ENCODE data around the gene CLIC6.

CLIC6 gene

DNA sequence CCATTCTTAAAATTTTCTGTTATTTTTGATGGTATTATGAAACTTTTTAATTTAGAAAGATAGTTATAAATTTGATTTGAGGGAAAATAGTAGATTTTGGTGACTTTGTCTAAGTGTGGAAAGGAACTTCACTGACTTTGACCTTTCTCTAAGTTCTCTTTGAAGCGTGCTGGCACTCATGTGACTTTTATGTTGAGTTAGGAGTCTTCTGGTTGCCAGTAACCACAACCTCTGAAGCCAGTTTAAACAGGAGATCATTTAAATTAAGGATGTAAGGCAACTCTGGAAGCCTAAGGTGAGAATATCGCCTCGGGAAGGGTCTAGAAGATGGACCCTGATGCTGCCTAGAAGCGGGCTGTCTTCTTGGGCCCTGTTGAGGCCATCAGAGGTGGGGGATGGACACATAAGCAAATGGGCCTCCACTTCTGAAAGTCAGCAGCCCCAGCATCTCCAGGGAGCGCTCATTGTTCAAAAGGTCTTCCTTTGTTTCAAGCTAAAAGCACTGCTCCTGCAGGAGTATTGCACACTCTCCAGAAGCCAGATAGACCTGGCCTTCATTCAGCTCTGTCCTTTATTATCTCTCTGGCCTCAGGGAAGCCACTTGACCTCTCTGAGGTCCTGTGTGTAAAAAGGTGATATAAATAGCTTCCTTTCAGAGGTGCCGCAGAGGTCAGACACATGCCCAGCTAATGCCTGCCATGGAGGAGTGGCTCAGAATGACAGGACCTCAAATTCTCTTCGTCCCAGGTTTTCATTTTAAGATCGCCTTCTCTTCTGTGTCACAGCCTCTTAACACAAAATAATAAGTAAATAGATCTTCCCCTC, 48.7 kb upstream of the CLIC6 start (continued):
- TF ChIP-seq ZNF530 (tag by site-specific recombination; IDR thresholded peaks at IDR 0.05; ENCODE audit: low read depth) (no peak), ZNF677 (tag by site-specific recombination; IDR thresholded peaks at IDR 0.05) (no peak), YY2 (tag by site-specific recombination; IDR thresholded peaks at IDR 0.05) (no peak), ZNF654 (tag by site-specific recombination; IDR thresholded peaks at IDR 0.05; ENCODE audit: low read depth) (no peak), ZNF596 (tag by site-specific recombination; IDR thresholded peaks at IDR 0.05) (no peak), ZNF280C (tag by site-specific recombination; IDR thresholded peaks at IDR 0.05) (no peak), GLIS1 (tag by site-specific recombination; IDR thresholded peaks at IDR 0.05) (no peak), ZNF639 (tag by site-specific recombination; IDR thresholded peaks at IDR 0.05) (no peak)
- TF ChIP-seq, protein P1, sequence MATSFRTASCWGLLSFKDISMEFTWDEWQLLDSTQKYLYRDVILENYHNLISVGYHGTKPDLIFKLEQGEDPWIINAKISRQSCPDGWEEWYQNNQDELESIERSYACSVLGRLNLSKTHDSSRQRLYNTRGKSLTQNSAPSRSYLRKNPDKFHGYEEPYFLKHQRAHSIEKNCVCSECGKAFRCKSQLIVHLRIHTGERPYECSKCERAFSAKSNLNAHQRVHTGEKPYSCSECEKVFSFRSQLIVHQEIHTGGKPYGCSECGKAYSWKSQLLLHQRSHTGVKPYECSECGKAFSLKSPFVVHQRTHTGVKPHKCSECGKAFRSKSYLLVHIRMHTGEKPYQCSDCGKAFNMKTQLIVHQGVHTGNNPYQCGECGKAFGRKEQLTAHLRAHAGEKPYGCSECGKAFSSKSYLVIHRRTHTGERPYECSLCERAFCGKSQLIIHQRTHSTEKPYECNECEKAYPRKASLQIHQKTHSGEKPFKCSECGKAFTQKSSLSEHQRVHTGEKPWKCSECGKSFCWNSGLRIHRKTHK (tag by site-specific recombination; IDR thresholded peaks at IDR 0.05) = no peak

DNA sequence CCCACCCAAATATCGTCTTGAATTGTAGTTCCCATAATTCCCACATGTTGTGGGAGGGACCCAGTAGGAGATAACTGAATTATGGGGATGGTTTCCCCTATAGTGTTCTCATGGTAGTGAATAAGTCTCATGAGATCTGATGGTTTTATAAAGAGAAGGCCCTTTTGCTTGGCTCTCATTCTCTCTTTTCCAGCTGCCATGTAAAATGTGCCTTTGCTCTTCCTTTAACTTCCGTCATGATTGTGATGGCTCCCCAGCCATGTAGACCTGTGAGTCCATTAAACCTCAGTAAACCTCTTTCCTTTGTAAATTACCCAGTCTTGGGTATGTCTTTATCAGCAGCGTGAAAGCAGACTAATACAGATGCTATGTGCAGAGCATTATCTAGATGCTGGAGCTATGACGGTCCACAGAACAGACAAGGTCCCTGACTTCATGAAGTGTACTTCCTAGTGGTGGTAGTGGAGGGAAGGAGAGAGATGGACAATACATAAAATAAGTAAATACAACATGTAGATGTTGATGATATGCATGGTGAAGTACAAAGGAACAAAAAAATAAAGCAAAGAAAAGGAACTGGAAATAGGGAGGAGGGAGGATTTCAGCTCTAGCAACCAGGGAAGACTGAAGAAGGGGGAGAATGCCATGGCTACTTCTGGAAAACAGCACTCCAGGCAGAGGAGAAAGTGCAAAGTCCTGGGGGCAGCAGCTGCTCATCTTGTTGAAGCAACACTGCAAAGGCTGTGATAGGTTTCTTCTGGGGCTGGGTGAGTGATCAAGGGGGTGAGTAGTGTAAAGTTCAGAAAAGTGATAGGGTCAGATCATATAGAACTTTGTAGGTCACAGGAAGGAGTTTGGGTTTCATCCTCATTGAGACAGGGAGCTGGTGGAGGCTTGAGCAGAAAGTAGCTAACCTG, 47.1 kb upstream of the CLIC6 start:
- ChIA-PET POLR2A (no interaction called here), CTCF (interaction anchor here (0.9 to 3.2 kb wide), 3 partner anchors 9 to 19 kb away, joined by 3 to 16 read pairs (median 7); no protein-coding TSS in a partner anchor)
- Histone ChIP-seq H3K27ac (ENCODE audit: extremely low read depth, low read depth, low read length) (no peak overlapping the region), H3K36me3 (ENCODE audit: control insufficient read depth in 2 of 2, insufficient read depth in 1 of 2, low read length in 2 of 2) (no peaks in the 10 kb centered on the region), H3K9me3 (ENCODE audit: control insufficient read depth, insufficient read depth, low read depth, low read length) (no peaks in the 10 kb centered on the region), H3K4me3 (ENCODE audit: low read depth, low read length) (no peak overlapping the region), H3K4me1 (ENCODE audit: control insufficient read depth, insufficient read depth, low read length) (no peaks in the 10 kb centered on the region)
- TF ChIP-seq KLF16 (tag by site-specific recombination; IDR thresholded peaks at IDR 0.05) (no peak), ZNF664 (tag by site-specific recombination; IDR thresholded peaks at IDR 0.05) (no peak), ZBTB44 (tag by site-specific recombination; IDR thresholded peaks at IDR 0.05) (no peak), ZNF423 (tag by site-specific recombination; IDR thresholded peaks at IDR 0.05) (no peak), ZBTB17 (tag by site-specific recombination; IDR thresholded peaks at IDR 0.05) (no peak), ZNF132 (tag by site-specific recombination; IDR thresholded peaks at IDR 0.05; ENCODE audit: borderline replicate concordance) (no peak), GLI4 (tag by site-specific recombination; IDR thresholded peaks at IDR 0.05) (no peak), KLF10 (tag by site-specific recombination; IDR thresholded peaks at IDR 0.05) (no peak)

All from HEK293 (cell line).